ENCODE measurements around the gene R3HDM4.

DNA sequence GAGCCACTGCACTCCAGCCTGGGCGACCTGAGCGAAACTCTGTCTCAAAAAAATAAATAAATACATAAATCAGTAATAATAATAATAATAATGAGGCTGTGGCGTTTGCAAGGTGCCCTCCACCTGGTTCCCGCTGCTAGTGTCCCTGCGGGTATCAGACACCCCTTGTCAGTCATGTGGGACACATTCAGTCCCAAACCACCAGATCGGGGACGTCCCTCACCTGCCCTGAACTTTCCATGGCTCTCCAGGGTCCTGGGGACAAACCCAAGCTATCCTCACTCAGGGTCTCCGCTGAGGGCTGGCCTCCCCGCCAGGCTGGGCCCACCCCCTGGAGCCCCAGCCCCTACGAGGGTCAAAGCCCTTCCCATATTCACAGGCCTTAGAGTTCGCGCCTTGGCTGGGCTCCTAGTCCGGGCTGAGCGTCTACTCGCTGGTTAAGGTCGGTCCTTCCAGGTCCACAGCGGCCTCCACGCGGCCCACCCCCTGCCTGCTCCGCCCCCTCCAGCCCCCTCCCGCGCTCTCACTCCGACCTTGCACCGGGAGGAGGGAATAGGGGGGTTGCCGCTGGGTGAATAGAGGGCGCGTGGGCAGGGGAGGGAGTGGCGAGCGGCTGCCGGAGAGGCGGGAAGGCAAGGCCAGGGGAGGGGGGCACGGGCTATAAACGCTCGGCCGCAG is 3.8 kb upstream of the R3HDM4 start:
- TF ChIP-seq CTCF (IDR thresholded peaks at IDR 0.05) (no peak), POLR2AphosphoS5 (IDR thresholded peaks at IDR 0.05) (no peak), POLR2A (IDR thresholded peaks at IDR 0.05) (no peak), EP300 (IDR thresholded peaks at IDR 0.05) (no peak)

All from gastroesophageal sphincter (tissue), 3 donors.